Effector memory CD4-positive, alpha-beta T cell (primary cell): ENCODE data around the gene C1orf122.

Experiments used
- DNase-seq, 3 donors: peaks; one replicate each; pipeline ENCODE4 v3.0.0-alpha.2; 2020
- H3K27ac ChIP-seq: 2 replicates; pipeline ENCODE4 v1.7.0; 2013; ENCODE audit warnings: mild to moderate bottlenecking, low read length, moderate library complexity; ENCODE audit not compliant: insufficient read depth, poor library complexity, severe bottlenecking
- H3K27me3 ChIP-seq: replicated peaks from 2 replicates; pipeline ENCODE4 v1.7.0; 2013; ENCODE audit warnings: mild to moderate bottlenecking, low read length; ENCODE audit not compliant: insufficient read depth, control insufficient read depth, poor library complexity, severe bottlenecking
- H3K36me3 ChIP-seq: 2 replicates; pipeline ENCODE4 v1.7.0; 2013; ENCODE audit warnings: mild to moderate bottlenecking, low read length, moderate library complexity; ENCODE audit not compliant: control insufficient read depth, insufficient read depth
- H3K4me1 ChIP-seq: 2 replicates; pipeline ENCODE4 v1.7.0; 2013; ENCODE audit warnings: low read length, mild to moderate bottlenecking; ENCODE audit not compliant: control insufficient read depth, insufficient read depth, poor library complexity, severe bottlenecking
- H3K4me3 ChIP-seq: 2 replicates; pipeline ENCODE4 v1.7.0; 2013; ENCODE audit warnings: low read length, low read depth, mild to moderate bottlenecking; ENCODE audit not compliant: insufficient read depth, poor library complexity, severe bottlenecking
- H3K9me3 ChIP-seq: 2 replicates; pipeline ENCODE4 v1.7.0; 2013; ENCODE audit warnings: mild to moderate bottlenecking, low read length, moderate library complexity; ENCODE audit not compliant: control insufficient read depth

C1orf122 gene

GRCh38 chr1:37822906-37823815 is 15.6 kb downstream of the C1orf122 start:
- DNase-seq = no peak
- Histone ChIP-seq H3K27me3 (no peaks in the 10 kb centered on the region), H3K4me1 (no peaks in the 10 kb centered on the region), H3K36me3 (peaks cover 37% of the 10 kb centered on the region), H3K9me3 (no peaks in the 10 kb centered on the region), H3K4me3 (no peak overlapping the region), H3K27ac (no peak overlapping the region)

- DNase-seq = no peak
- Histone ChIP-seq H3K4me1 (no peaks in the 10 kb centered on the region), H3K27ac (no peak overlapping the region), H3K27me3 (no peaks in the 10 kb centered on the region), H3K4me3 (no peak overlapping the region), H3K9me3 (no peaks in the 10 kb centered on the region), H3K36me3 (peaks cover 37% of the 10 kb centered on the region)
Observed at GRCh38 chr1:37824001-37824400, 16.4 kb downstream of the C1orf122 start.

GRCh38 chr1:37825506-37825905 is 17.9 kb downstream of the C1orf122 start:
- H3K4me3 ChIP-seq = no peak overlapping the region
- H3K9me3 ChIP-seq = no peaks in the 10 kb centered on the region
- DNase-seq = no peak
- H3K36me3 ChIP-seq = peaks cover 39% of the 10 kb centered on the region
- H3K4me1 ChIP-seq = no peaks in the 10 kb centered on the region
- H3K27ac ChIP-seq = no peak overlapping the region
- H3K27me3 ChIP-seq = no peaks in the 10 kb centered on the region

GRCh38 chr1:37828410-37829074 is 21.0 kb downstream of the C1orf122 start:
- no peak for DNase-seq
- H3K27ac ChIP-seq = no peak overlapping the region

GRCh38 chr1:37831109-37831508 is 23.5 kb downstream of the C1orf122 start:
- H3K36me3 ChIP-seq = peaks cover 61% of the 10 kb centered on the region
- H3K27me3 ChIP-seq = no peaks in the 10 kb centered on the region
- no peaks in the 10 kb centered on the region for H3K9me3 ChIP-seq
- no peak overlapping the region for H3K4me3 ChIP-seq
- DNase-seq = no peak
- H3K4me1 ChIP-seq = no peaks in the 10 kb centered on the region
- H3K27ac ChIP-seq = no peak overlapping the region

More at GRCh38 chr1:37828410-37829074, 21.0 kb downstream of the C1orf122 start:
- Histone ChIP-seq H3K27me3 (no peaks in the 10 kb centered on the region), H3K4me3 (no peak overlapping the region), H3K9me3 (no peaks in the 10 kb centered on the region), H3K36me3 (peaks cover 44% of the 10 kb centered on the region), H3K4me1 (no peaks in the 10 kb centered on the region)

GRCh38 chr1:37831809-37832208 is 24.2 kb downstream of the C1orf122 start:
- no peaks in the 10 kb centered on the region for H3K27me3 ChIP-seq
- no peak for DNase-seq
- no peaks in the 10 kb centered on the region for H3K9me3 ChIP-seq
- no peak overlapping the region for H3K4me3 ChIP-seq
- no peak overlapping the region for H3K27ac ChIP-seq
- H3K4me1 ChIP-seq = no peaks in the 10 kb centered on the region
- H3K36me3 ChIP-seq = peaks cover 58% of the 10 kb centered on the region

GRCh38 chr1:37836788-37837187 is 29.2 kb downstream of the C1orf122 start:
- Histone ChIP-seq H3K9me3 (no peaks in the 10 kb centered on the region), H3K27me3 (no peaks in the 10 kb centered on the region), H3K27ac (no peak overlapping the region), H3K4me3 (no peak overlapping the region), H3K4me1 (no peaks in the 10 kb centered on the region), H3K36me3 (peaks cover 63% of the 10 kb centered on the region)
- DNase-seq = no peak

GRCh38 chr1:37839676-37840075 is 32.1 kb downstream of the C1orf122 start:
- Histone ChIP-seq H3K27ac (no peak overlapping the region), H3K4me3 (no peak overlapping the region), H3K9me3 (no peaks in the 10 kb centered on the region), H3K27me3 (no peaks in the 10 kb centered on the region), H3K36me3 (peaks cover 40% of the 10 kb centered on the region), H3K4me1 (no peaks in the 10 kb centered on the region)
- no peak for DNase-seq

GRCh38 chr1:37840711-37841110 is 33.1 kb downstream of the C1orf122 start:
- peaks cover 31% of the 10 kb centered on the region for H3K36me3 ChIP-seq
- DNase-seq = no peak

GRCh38 chr1:37841652-37842051 is 34.1 kb downstream of the C1orf122 start:
- no peak for DNase-seq
- peaks cover 29% of the 10 kb centered on the region for H3K36me3 ChIP-seq
- no peaks in the 10 kb centered on the region for H3K9me3 ChIP-seq
- H3K4me3 ChIP-seq = no peak overlapping the region
- no peaks in the 10 kb centered on the region for H3K27me3 ChIP-seq
- H3K27ac ChIP-seq = no peak overlapping the region
- H3K4me1 ChIP-seq = no peaks in the 10 kb centered on the region

More at GRCh38 chr1:37840711-37841110, 33.1 kb downstream of the C1orf122 start:
- H3K4me3 ChIP-seq = no peak overlapping the region
- no peak overlapping the region for H3K27ac ChIP-seq
- H3K27me3 ChIP-seq = no peaks in the 10 kb centered on the region
- no peaks in the 10 kb centered on the region for H3K4me1 ChIP-seq
- no peaks in the 10 kb centered on the region for H3K9me3 ChIP-seq
